ENCODE results near the gene LIM2. TPM values are rescaled to one million over a fixed set of nuclear protein-coding genes. Genes with fewer than 3 reads are reported as not detected.
"Not testable (repeated sequence)": the region's sequence is repeated elsewhere in the genome, so short reads cannot be mapped to it uniquely, and the experiment has no call there.

LIM2 gene
- total and polyA plus RNA-seq, 2 experiments from 2014 or later, result not detected

DNA sequence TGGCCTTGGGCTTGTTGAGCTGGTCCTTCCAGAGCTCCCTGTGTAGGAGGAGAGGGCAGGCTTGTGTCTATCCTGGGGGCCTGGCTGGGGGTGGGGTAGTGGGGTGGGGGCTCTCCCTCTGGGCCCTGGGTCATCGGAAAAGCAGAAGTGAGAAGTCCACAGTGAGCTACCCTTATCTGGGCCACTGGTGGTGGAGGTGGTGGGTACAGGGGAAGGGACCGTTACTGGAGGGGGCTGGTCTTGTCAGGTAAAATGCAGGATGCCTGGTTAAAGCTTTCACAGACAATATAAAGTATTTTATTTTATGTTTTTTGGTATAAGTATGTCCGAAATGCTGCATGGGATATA lies 30.0 kb upstream of the LIM2 start:
- Histone ChIP-seq H3K27me3 (no peaks in the 10 kb centered on the region), H3K9me2 (replicated peaks; ENCODE audit: insufficient read depth) (no peaks in the 10 kb centered on the region), H3K79me2 (no peaks in the 10 kb centered on the region), H3K4me1 (ENCODE audit: insufficient read depth) (no peaks in the 10 kb centered on the region), H3K4me3 (no peak overlapping the region), H4K20me1 (ENCODE audit: insufficient read depth, poor library complexity, severe bottlenecking) (no peaks in the 10 kb centered on the region), H3K9me3 (ENCODE audit: low read depth) (no peaks in the 10 kb centered on the region), H3K27ac (no peak overlapping the region), H3K4me2 (no peak overlapping the region), H3K36me3 (replicated peaks; ENCODE audit: insufficient read depth, low read depth) (no peaks in the 10 kb centered on the region), H2AFZ (no peak overlapping the region)
- no peak for DNase-seq (ENCODE audit: low spot score)
- 88% methylated on average over 2 of the region's 3 CpGs for WGBS (ENCODE audit: low lambda C conversion rate, missing lambda C conversion rate)
- no peak for TF ChIP-seq EZH2 (IDR thresholded peaks at IDR 0.05; ENCODE audit: borderline replicate concordance)
- TF ChIP-seq, protein P1, sequence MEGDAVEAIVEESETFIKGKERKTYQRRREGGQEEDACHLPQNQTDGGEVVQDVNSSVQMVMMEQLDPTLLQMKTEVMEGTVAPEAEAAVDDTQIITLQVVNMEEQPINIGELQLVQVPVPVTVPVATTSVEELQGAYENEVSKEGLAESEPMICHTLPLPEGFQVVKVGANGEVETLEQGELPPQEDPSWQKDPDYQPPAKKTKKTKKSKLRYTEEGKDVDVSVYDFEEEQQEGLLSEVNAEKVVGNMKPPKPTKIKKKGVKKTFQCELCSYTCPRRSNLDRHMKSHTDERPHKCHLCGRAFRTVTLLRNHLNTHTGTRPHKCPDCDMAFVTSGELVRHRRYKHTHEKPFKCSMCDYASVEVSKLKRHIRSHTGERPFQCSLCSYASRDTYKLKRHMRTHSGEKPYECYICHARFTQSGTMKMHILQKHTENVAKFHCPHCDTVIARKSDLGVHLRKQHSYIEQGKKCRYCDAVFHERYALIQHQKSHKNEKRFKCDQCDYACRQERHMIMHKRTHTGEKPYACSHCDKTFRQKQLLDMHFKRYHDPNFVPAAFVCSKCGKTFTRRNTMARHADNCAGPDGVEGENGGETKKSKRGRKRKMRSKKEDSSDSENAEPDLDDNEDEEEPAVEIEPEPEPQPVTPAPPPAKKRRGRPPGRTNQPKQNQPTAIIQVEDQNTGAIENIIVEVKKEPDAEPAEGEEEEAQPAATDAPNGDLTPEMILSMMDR (IDR thresholded peaks at IDR 0.05; ENCODE audit: poor library complexity), result no peak
- no peak for TF ChIP-seq EZH2phosphoT487 (IDR thresholded peaks at IDR 0.05; ENCODE audit: low read depth, severe bottlenecking, unreplicated experiment)

DNA sequence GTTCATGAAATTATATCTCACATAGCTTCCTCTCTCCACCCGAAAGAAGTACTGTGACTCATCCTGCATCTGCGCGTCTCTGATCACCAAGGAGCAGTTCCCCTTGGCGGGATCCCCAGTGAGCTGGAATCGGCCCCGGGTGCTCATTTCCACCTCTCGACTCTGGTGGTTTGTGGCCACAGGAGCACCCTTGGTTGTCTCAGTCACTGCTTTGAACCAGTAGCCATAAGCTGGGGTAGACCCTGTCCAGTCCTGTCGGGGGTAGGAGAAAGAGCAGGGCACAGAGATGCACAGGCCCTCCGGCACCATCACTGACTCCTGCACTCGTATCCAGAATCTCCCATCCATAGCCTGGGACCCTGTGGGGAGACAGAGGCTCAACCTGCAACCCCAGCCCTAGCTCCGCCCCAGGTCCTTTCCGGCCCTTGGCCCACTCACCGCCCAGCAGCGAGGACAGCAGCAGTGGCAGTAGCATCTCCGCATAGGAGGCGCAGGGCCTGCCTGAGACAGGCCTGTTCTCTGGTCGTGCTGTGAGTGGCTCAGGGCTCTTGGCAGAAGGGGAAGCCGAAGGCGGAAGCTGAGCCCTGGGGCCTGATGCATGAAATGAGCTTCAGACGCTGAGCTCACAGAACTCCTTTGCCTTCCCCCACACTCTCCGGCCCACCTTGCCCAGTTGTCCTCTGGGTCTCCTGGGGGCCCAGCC lies 29.5 kb upstream of the LIM2 start, which contains the start of gene SIGLEC10:
SIGLEC10 (minus strand) TSS at position 536 of the 703 bp plus-strand sequence; CDS start at position 475, 61 bp downstream.
- WGBS (ENCODE audit: low lambda C conversion rate, missing lambda C conversion rate), result 77% methylated on average over 21 of the region's 21 CpGs

DNA sequence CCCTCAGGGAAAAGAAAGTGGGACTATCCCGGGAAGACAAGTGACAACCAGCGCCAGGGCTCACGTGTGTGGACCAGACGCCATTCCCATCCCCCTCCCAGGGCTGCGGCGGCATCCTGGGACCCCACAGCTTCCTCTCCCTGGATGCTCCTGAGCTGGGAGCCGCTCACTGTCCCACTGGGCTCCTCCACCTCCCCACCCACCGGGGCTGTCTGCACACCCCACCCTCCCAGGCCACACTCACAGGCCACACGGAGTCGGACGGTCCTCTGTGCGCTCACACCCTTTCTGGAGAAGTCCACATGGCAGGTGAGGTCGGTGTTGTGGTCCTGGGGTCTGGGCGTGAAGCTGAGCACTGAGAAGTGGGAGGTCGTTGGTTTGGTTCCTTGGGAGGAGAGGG lies 28.6 kb upstream of the LIM2 start:
- not testable (repeated sequence) for H4K20me1 ChIP-seq (ENCODE audit: insufficient read depth, poor library complexity, severe bottlenecking); H3K79me2 ChIP-seq; H2AFZ ChIP-seq; H3K4me1 ChIP-seq (ENCODE audit: insufficient read depth); DNase-seq (ENCODE audit: low spot score); H3K9me3 ChIP-seq (ENCODE audit: low read depth); H3K4me3 ChIP-seq; H3K27ac ChIP-seq; H3K4me2 ChIP-seq; H3K9me2 ChIP-seq (replicated peaks; ENCODE audit: insufficient read depth); H3K27me3 ChIP-seq; H3K36me3 ChIP-seq (replicated peaks; ENCODE audit: insufficient read depth, low read depth)
- 83% methylated on average over 15 of the region's 15 CpGs for WGBS (ENCODE audit: low lambda C conversion rate, missing lambda C conversion rate)

More for the DNA sequence above, 29.5 kb upstream of the LIM2 start, which contains the start of gene SIGLEC10:
- no peaks in the 10 kb centered on the region for H3K9me2 ChIP-seq (replicated peaks; ENCODE audit: insufficient read depth)
- no peak within 1 kb of the TSS for H3K4me3 ChIP-seq
- no peaks in the 10 kb centered on the region for H3K79me2 ChIP-seq
- no peaks in the 10 kb centered on the region for H3K9me3 ChIP-seq (ENCODE audit: low read depth)
- no peak within 1 kb of the TSS for H3K4me2 ChIP-seq
- TF ChIP-seq EZH2phosphoT487 (IDR thresholded peaks at IDR 0.05; ENCODE audit: low read depth, severe bottlenecking, unreplicated experiment) (no peak), EZH2 (IDR thresholded peaks at IDR 0.05; ENCODE audit: borderline replicate concordance) (no peak)
- TF ChIP-seq, protein P1 (IDR thresholded peaks at IDR 0.05; ENCODE audit: poor library complexity), result no peak
- H3K36me3 ChIP-seq (replicated peaks; ENCODE audit: insufficient read depth, low read depth), result no peaks in the 10 kb centered on the region
- no peak for DNase-seq (ENCODE audit: low spot score)
- no peak within 1 kb of the TSS for H3K27ac ChIP-seq
- H2AFZ ChIP-seq, result no peak within 1 kb of the TSS
- H3K27me3 ChIP-seq, result no peaks in the 10 kb centered on the region
- no peaks in the 10 kb centered on the region for H4K20me1 ChIP-seq (ENCODE audit: insufficient read depth, poor library complexity, severe bottlenecking)
- H3K4me1 ChIP-seq (ENCODE audit: insufficient read depth), result no peaks in the 10 kb centered on the region

DNA sequence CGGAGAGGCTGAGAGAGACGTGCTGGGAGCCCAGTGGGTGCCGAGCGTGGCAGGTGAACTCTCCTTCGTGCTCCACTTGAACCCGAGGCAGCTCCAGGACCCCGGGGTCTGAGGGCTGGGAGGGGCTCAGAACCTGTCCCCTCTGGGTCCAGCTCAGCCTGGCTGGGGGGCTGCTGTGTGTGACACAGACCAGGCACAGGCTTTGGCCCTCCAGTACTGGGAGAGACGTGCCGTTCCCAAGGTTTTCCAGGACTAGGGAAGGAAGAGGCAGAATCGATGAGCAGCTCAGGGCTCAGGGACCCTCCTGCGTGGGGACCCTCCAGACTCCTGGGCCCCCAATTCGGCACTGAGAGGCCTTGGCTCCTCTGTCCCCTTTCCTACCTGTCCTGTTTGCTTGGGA lies 27.4 kb upstream of the LIM2 start:
- H3K9me2 ChIP-seq (replicated peaks; ENCODE audit: insufficient read depth), result no peaks in the 10 kb centered on the region
- H3K4me3 ChIP-seq, result no peak overlapping the region
- no peaks in the 10 kb centered on the region for H3K79me2 ChIP-seq
- no peaks in the 10 kb centered on the region for H3K4me1 ChIP-seq (ENCODE audit: insufficient read depth)
- no peak for DNase-seq (ENCODE audit: low spot score)
- no peaks in the 10 kb centered on the region for H4K20me1 ChIP-seq (ENCODE audit: insufficient read depth, poor library complexity, severe bottlenecking)
- H3K27me3 ChIP-seq, result no peaks in the 10 kb centered on the region
- H3K36me3 ChIP-seq (replicated peaks; ENCODE audit: insufficient read depth, low read depth), result no peaks in the 10 kb centered on the region
- H3K4me2 ChIP-seq, result no peak overlapping the region
- no peak overlapping the region for H3K27ac ChIP-seq
- 83% methylated on average over 9 of the region's 12 CpGs for WGBS (ENCODE audit: low lambda C conversion rate, missing lambda C conversion rate)
- TF ChIP-seq, protein P1 (IDR thresholded peaks at IDR 0.05; ENCODE audit: poor library complexity), result no peak
- TF ChIP-seq EZH2 (IDR thresholded peaks at IDR 0.05; ENCODE audit: borderline replicate concordance) (no peak), EZH2phosphoT487 (IDR thresholded peaks at IDR 0.05; ENCODE audit: low read depth, severe bottlenecking, unreplicated experiment) (no peak)
- H3K9me3 ChIP-seq (ENCODE audit: low read depth), result no peaks in the 10 kb centered on the region
- no peak overlapping the region for H2AFZ ChIP-seq
